ENCODE results near the gene THBS3. TPM values are rescaled to one million over a fixed set of nuclear protein-coding genes. Genes with fewer than 3 reads are reported as not detected.

The THBS3 gene
- polyA plus RNA-seq, 1 donor from 2014 or later: 99.6 TPM

GRCh38 chr1:155186067-155186793, 21.5 kb downstream of the THBS3 start:
- no peak for TF ChIP-seq REST (IDR thresholded peaks at IDR 0.05; ENCODE audit: borderline replicate concordance)
- Histone ChIP-seq H3K9me2 (ENCODE audit: insufficient read depth, low read length) (no peaks in the 10 kb centered on the region), H2AFZ (ENCODE audit: low read depth, low read length) (no peak overlapping the region), H3K9me3 (ENCODE audit: low read length) (no peaks in the 10 kb centered on the region), H3F3A (ENCODE audit: insufficient read depth, low read length, poor library complexity, severe bottlenecking) (no peaks in the 10 kb centered on the region), H3K27ac (ENCODE audit: low read length) (no peak overlapping the region), H4K20me1 (ENCODE audit: insufficient read depth) (no peaks in the 10 kb centered on the region), H3K36me3 (ENCODE audit: insufficient read depth, low read length) (no peaks in the 10 kb centered on the region), H3K79me2 (replicated peaks; ENCODE audit: insufficient read depth, low read length) (no peaks in the 10 kb centered on the region), H3K9ac (ENCODE audit: low read length) (no peak overlapping the region), H3K27me3 (ENCODE audit: insufficient read depth, low read depth, low read length) (no peaks in the 10 kb centered on the region), H3K4me2 (ENCODE audit: low read length) (no peak overlapping the region), H3K4me3 (ENCODE audit: low read length) (no peak overlapping the region)

GRCh38 chr1:155185783-155186066, 22.0 kb downstream of the THBS3 start:
- no peak overlapping the region for H3K27ac ChIP-seq (ENCODE audit: low read length)
- H3K4me3 ChIP-seq (ENCODE audit: low read length): no peak overlapping the region
- no peaks in the 10 kb centered on the region for H3K27me3 ChIP-seq (ENCODE audit: insufficient read depth, low read depth, low read length)
- H4K20me1 ChIP-seq (ENCODE audit: insufficient read depth): no peaks in the 10 kb centered on the region
- H3K9me3 ChIP-seq (ENCODE audit: low read length): no peaks in the 10 kb centered on the region
- TF ChIP-seq RAD21 (conservative IDR thresholded peaks at IDR 0.05) (no peak), TAF1 (IDR thresholded peaks at IDR 0.05; ENCODE audit: low read depth) (no peak), SMC3 (conservative IDR thresholded peaks at IDR 0.05; ENCODE audit: poor library complexity) (no peak), EP300 (conservative IDR thresholded peaks at IDR 0.05; ENCODE audit: poor library complexity, severe bottlenecking) (no peak), POLR2AphosphoS5 (IDR thresholded peaks at IDR 0.05) (no peak), CTCF (IDR thresholded peaks at IDR 0.05; ENCODE audit: poor library complexity, severe bottlenecking) (no peak), REST (IDR thresholded peaks at IDR 0.05; ENCODE audit: borderline replicate concordance) (no peak), MXI1 (conservative IDR thresholded peaks at IDR 0.05; ENCODE audit: poor library complexity, severe bottlenecking) (no peak), EZH2 (IDR thresholded peaks at IDR 0.05; ENCODE audit: borderline replicate concordance, insufficient read depth, low read length, poor library complexity, severe bottlenecking) (no peak)
- no peaks in the 10 kb centered on the region for H3F3A ChIP-seq (ENCODE audit: insufficient read depth, low read length, poor library complexity, severe bottlenecking)
- H2AFZ ChIP-seq (ENCODE audit: low read depth, low read length): no peak overlapping the region
- no peaks in the 10 kb centered on the region for H3K9me2 ChIP-seq (ENCODE audit: insufficient read depth, low read length)
- no peaks in the 10 kb centered on the region for H3K79me2 ChIP-seq (replicated peaks; ENCODE audit: insufficient read depth, low read length)
- no peak overlapping the region for H3K9ac ChIP-seq (ENCODE audit: low read length)
- no peaks in the 10 kb centered on the region for H3K36me3 ChIP-seq (ENCODE audit: insufficient read depth, low read length)
- no peak overlapping the region for H3K4me2 ChIP-seq (ENCODE audit: low read length)

Measured in neural cell (in vitro differentiated cells).